ENCODE data around the gene FARP1.

Gene FARP1

DNA sequence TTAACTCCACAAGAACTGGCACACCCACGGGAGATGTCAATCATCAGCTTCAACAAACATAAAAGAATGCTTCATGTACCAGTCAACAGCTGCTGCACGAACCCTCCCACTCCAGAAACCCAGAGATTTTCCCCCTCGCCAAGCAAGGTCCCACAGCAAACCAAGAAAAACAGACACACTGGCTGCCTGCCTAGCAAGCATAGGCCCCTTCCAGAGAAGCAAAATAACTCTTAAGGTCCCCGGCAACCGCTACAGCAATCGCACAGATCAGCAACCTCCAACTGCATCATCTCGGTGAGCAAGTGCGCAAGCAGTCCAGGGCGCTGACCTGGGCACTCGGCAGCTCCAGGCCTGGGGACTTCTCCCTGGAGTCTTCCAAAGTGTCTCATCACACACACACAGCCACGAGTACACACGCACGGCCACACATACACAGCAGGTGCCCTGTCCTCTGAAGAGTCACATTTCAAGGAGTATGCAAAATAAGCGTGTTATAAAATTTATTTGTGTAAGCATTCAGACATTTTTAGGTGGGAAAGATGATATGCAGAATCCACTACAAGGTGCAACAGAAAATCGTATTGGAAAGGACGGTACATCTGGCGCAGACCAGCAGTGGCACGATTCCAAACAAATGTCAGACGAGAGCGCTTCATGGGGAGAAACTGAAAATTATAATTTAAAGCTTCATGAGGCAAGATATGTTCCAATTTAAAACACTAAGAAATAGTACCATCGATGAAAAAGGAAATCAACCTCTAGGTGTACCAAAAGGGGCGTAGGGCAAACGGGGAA lies 309.0 kb downstream of the FARP1 start:
- no peak for FAIRE-seq
- TF ChIP-seq, protein P1, sequence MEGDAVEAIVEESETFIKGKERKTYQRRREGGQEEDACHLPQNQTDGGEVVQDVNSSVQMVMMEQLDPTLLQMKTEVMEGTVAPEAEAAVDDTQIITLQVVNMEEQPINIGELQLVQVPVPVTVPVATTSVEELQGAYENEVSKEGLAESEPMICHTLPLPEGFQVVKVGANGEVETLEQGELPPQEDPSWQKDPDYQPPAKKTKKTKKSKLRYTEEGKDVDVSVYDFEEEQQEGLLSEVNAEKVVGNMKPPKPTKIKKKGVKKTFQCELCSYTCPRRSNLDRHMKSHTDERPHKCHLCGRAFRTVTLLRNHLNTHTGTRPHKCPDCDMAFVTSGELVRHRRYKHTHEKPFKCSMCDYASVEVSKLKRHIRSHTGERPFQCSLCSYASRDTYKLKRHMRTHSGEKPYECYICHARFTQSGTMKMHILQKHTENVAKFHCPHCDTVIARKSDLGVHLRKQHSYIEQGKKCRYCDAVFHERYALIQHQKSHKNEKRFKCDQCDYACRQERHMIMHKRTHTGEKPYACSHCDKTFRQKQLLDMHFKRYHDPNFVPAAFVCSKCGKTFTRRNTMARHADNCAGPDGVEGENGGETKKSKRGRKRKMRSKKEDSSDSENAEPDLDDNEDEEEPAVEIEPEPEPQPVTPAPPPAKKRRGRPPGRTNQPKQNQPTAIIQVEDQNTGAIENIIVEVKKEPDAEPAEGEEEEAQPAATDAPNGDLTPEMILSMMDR (IDR thresholded peaks at IDR 0.05; ENCODE audit: insufficient read depth, missing control alignments): no peak
- DNase-seq (ENCODE audit: insufficient read length, low spot score): no peak

DNA sequence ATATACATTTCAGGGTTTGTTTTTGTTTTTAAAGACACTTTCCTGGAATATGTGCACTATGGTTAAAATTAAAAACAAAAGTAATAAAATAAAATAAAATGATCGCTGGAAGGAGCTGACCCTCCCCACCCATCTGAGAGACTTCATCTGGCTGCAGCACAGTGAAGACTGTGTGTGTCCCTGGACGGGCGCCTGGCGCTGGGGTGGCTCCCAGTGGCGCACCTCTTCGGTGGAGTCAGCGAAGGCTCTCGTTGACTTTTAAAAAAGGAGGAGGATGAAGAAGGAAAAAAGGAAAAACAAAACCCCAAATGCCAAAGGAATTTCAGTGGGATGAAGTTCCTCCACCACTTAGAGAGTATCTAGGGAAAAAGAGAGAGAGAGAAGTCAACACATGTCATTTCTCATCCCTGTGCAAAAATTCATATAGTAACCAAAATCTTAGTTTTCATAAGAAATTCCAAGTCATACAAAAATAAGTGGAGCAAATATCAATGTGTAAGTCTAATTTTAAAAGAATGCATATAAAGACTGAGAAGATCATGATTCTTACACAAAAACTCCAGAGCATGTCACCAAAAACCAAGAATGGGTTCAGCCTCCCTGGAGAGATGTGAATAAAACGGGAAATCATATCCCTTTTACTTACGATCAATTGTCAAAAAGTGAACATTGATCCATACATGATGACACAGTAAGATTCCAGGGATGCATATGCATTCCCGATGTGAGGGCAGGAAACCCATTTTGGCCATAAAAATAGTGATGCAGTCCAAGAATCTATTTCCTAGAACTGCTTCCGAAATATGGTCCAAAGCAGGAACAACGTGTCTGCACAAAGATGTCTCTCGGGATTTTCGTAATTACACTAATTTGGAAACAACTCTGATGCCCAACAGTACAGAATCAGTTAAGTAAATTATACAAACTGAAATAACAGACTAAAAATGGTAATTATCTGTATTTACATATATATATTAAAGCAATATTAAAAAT lies 310.3 kb downstream of the FARP1 start:
- no peak for DNase-seq (ENCODE audit: insufficient read length, low spot score)
- no peak for FAIRE-seq
- TF ChIP-seq, protein P1 (IDR thresholded peaks at IDR 0.05; ENCODE audit: insufficient read depth, missing control alignments): no peak

DNA sequence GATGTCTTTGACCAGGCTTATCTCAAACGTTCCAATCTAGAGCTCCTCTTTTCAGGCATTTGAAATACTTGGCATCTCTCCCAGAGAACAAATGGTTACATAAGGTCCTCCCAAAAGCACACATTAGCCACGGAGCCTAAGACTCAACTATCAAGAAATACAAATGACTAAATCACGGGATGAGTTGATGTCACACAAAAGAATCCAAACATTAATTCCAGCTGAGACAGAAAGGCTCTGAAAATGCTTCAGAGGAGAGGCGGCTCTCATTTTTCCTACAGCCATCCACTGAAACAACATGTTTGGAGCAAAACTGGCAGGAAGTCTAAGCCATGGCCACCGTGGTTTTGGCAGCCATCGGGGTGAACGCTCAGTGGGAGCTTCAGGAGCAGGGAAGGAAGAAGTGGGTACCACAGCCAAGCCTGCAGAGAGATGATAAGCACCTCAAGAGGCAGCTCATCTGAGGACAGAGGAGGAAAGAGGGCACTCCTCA lies 311.5 kb downstream of the FARP1 start:
- no peak for FAIRE-seq
- no peak for DNase-seq (ENCODE audit: insufficient read length, low spot score)
- TF ChIP-seq, protein P1 (IDR thresholded peaks at IDR 0.05; ENCODE audit: insufficient read depth, missing control alignments): no peak

DNA sequence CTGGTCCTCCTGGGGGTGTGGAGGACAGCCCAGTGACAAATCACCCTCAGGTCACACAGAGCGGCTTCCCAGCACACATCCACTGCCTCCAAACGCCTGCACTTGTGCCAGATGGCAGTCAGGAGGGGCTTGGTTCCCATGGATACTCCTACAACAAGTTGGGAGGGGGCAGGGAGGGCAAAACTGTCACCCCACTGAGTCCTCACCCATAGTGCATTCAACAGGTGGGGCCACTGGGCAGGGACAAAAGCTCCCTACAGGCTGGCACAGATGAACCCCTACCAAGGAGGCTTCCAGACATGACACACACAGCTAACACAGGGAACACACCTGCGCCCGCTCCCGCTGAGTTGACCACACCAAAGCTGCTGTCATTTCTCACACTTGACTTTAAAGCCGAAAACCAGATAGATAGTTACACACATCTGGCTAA lies 313.5 kb downstream of the FARP1 start:
- TF ChIP-seq, protein P1 (IDR thresholded peaks at IDR 0.05; ENCODE audit: insufficient read depth, missing control alignments): no peak
- DNase-seq (ENCODE audit: insufficient read length, low spot score): no peak
- no peak for FAIRE-seq

DNA sequence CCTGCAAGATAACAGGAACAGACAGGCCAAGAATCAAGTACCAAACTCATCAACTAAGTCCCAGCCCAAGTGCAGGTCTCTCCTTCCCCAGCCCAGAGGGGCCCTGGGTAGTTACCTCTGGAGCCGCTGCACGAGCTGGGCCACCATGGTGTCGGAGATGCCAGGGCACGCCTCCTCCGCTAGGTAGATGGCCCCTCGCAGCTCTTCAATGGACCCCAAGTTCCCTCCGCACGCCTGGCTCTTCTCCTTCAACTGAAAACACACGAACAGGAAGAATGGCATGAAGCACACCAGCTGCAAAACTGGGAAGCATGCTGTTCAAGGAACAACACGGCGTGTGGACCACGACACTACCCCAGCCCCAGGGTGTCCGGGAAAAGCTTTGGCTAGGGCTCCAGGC lies 314.2 kb downstream of the FARP1 start:
- DNase-seq (ENCODE audit: insufficient read length, low spot score) (no peak), FAIRE-seq (no peak)
- TF ChIP-seq, protein P1 (IDR thresholded peaks at IDR 0.05; ENCODE audit: insufficient read depth, missing control alignments): no peak

DNA sequence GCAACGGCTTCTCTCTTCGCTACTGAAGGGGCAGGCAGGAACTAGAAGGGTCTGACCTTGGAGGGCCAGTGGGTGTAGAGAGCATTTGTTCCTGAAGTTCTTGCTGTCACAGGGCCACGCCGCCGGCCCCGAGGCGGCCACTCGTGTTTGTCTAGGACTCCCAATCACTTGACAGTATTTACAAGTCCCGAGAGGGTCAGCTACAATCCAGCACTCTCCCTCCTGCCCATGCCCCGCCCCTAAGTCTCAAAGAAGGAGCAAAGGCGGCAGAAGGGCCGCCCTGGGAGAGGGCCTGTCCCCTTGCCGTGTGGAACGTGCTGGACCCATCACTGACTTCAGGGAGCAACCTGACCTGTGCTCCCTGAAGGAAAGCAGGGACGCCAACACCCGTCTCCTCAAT lies 315.5 kb downstream of the FARP1 start:
- TF ChIP-seq, protein P1 (IDR thresholded peaks at IDR 0.05; ENCODE audit: insufficient read depth, missing control alignments): no peak
- no peak for DNase-seq (ENCODE audit: insufficient read length, low spot score)
- FAIRE-seq: no peak
